B cell (primary cell): Measurements from ENCODE around the gene WDR53. TPM values are rescaled to one million over a fixed set of nuclear protein-coding genes. Genes with fewer than 3 reads are reported as not detected.

Experiments used
- ATAC-seq: fragments of 200-7000 bp; cut with Tn5 transposase; one replicate; pipeline ENCODE4 v1.10.0; 2021; ENCODE audit warnings: low read depth, mild to moderate bottlenecking, moderate number of reproducible peaks, moderate library complexity
- CTCF ChIA-PET: fragments of 350-600 bp; sonication (Branson Sonifier 250); formaldehyde crosslinking; loops from one replicate; lab custom pipeline; 2021; ENCODE audit warnings: antibody characterized with exemption, inconsistent platforms; lab: Charles Lee
- POLR2A ChIA-PET: fragments of 350-600 bp; sonication (Branson Sonifier 250); formaldehyde crosslinking; loops from one replicate; lab custom pipeline; 2021; ENCODE audit warnings: antibody characterized with exemption; lab: Charles Lee
- DNase-seq: peaks from one replicate; pipeline ENCODE4 v3.0.0; 2013
- H2AFZ ChIP-seq: 2 replicates; pipeline ENCODE4 v1.6.1; 2012; ENCODE audit warnings: mild to moderate bottlenecking, low read depth, low read length; ENCODE audit not compliant: insufficient read depth, poor library complexity, severe bottlenecking
- H3K27ac ChIP-seq, 2 donors: 1 replicate in 1 of 2; 2 replicates in 1 of 2; pipeline ENCODE4 v1.5.1; 2012 to 2013; ENCODE audit warnings: low read length in 2 of 2, mild to moderate bottlenecking in 2 of 2, moderate library complexity in 1 of 2
- H3K27me3 ChIP-seq, 4 experiments: fragments of 200-600 bp in 1 of 4; sonication (generic) in 1 of 4; replicated peaks in 1 of 4; 1 replicate in 2 of 4; 2 replicates in 2 of 4; pipeline versions ENCODE4 v1.6.1 to v1.7.0; 2013 to 2016; ENCODE audit warnings: low read length in 3 of 4, mild to moderate bottlenecking in 2 of 4, mixed read lengths in 1 of 4, moderate library complexity in 1 of 4; ENCODE audit not compliant: insufficient read depth in 4 of 4, control insufficient read depth in 3 of 4; ENCODE audit errors: control extremely low read depth in 1 of 4
- H3K36me3 ChIP-seq, 2 experiments: replicated peaks in 1 of 2; 1 replicate in 1 of 2; 2 replicates in 1 of 2; pipeline versions ENCODE4 v1.6.1 to v1.7.1; 2013; ENCODE audit warnings: low read length in 1 of 2; ENCODE audit not compliant: insufficient read depth in 2 of 2, control insufficient read depth in 1 of 2; ENCODE audit errors: control extremely low read depth in 1 of 2, extremely low read depth in 1 of 2
- H3K4me1 ChIP-seq, 2 donors: fragments of 200-600 bp in 1 of 2; sonication (generic) in 1 of 2; 1 replicate in 1 of 2; 2 replicates in 1 of 2; pipeline versions ENCODE4 v1.5.1 to v1.6.1; 2013 to 2017; ENCODE audit warnings: low read length in 2 of 2; ENCODE audit not compliant: control insufficient read depth in 2 of 2, insufficient read depth in 2 of 2
- H3K4me2 ChIP-seq: replicated peaks from 2 replicates; pipeline ENCODE3; 2012; ENCODE audit warnings: mild to moderate bottlenecking, low read depth, low read length; ENCODE audit not compliant: poor library complexity, severe bottlenecking
- H3K4me3 ChIP-seq, 5 experiments: fragments of 200-600 bp in 1 of 5; sonication (generic) in 1 of 5; 1 replicate in 3 of 5; 2 replicates in 2 of 5; pipeline versions ENCODE4 v1.5.1 to v1.7.0; 2011 to 2016; ENCODE audit warnings: low read length in 4 of 5, mild to moderate bottlenecking in 4 of 5, low read depth in 2 of 5, control low read depth in 1 of 5, moderate library complexity in 1 of 5; ENCODE audit not compliant: insufficient read depth in 1 of 5; ENCODE audit errors: control extremely low read depth in 1 of 5, extremely low read depth in 1 of 5
- H3K79me2 ChIP-seq: fragments of 200-600 bp; sonication (generic); one replicate; pipeline ENCODE4 v1.6.0; 2016; ENCODE audit warnings: low read length; ENCODE audit not compliant: control insufficient read depth, insufficient read depth
- H3K9ac ChIP-seq: fragments of 200-600 bp; sonication (generic); 2 replicates; pipeline ENCODE4 v1.6.1; 2017; ENCODE audit warnings: mild to moderate bottlenecking, low read length, moderate library complexity
- H3K9me3 ChIP-seq, 3 donors: one replicate each; pipeline versions ENCODE4 v1.6.1 to v1.7.1; 2013; ENCODE audit warnings: low read length in 2 of 3; ENCODE audit not compliant: control insufficient read depth in 2 of 3, insufficient read depth in 1 of 3; ENCODE audit errors: control extremely low read depth in 1 of 3
- H4K20me1 ChIP-seq: 2 replicates; pipeline ENCODE4 v1.6.0; 2012; ENCODE audit warnings: mild to moderate bottlenecking, low read length; ENCODE audit not compliant: insufficient read depth, control insufficient read depth, poor library complexity, severe bottlenecking
- H3K27ac Mint-ChIP-seq: one replicate; pipeline ENCODE4 v1.8.0; 2021; ENCODE audit warnings: mixed read lengths
- H3K27me3 Mint-ChIP-seq: one replicate; pipeline ENCODE4 v1.8.0; 2021; ENCODE audit warnings: mixed read lengths
- H3K4me1 Mint-ChIP-seq: one replicate; pipeline ENCODE4 v1.8.0; 2021; ENCODE audit warnings: mixed read lengths
- H3K4me3 Mint-ChIP-seq: one replicate; pipeline ENCODE4 v1.8.0; 2021; ENCODE audit warnings: mixed read lengths
- H3K9me3 Mint-ChIP-seq: one replicate; pipeline ENCODE4 v1.8.0; 2022; ENCODE audit warnings: mixed read lengths; ENCODE audit not compliant: insufficient read depth
- CTCF ChIP-seq: fragments of 200-600 bp; IDR thresholded peaks from one replicate; pipeline ENCODE4 v1.8.0; 2022; ENCODE audit warnings: antibody characterized with exemption, mild to moderate bottlenecking
- EZH2 ChIP-seq: IDR thresholded peaks from 2 replicates; pipeline ENCODE4 v1.6.1; 2012; ENCODE audit warnings: borderline replicate concordance, low read depth, mild to moderate bottlenecking, moderate library complexity, low read length; ENCODE audit not compliant: insufficient read depth, poor library complexity, severe bottlenecking
- WGBS: methylation state at CpG from one replicate; pipeline ENCODE4 v1.1.5; 2013; ENCODE audit warnings: missing lambda C conversion rate; ENCODE audit not compliant: insufficient coverage; 5-methylcytosine and 5-hydroxymethylcytosine counted together
- intact Hi-C: fragments of 100-400 bp; cut with micrococcal nuclease; formaldehyde crosslinking; loops from one replicate; pipeline ENCODE4 v1.10.0; 2022
- polyA plus RNA-seq: library from polyadenylated mRNA; depleted of rRNA; stranded (reverse); fragments of >200 nt; gene quantifications from 2 replicates; pipeline ENCODE4 v1.2.3, GENCODE V29; 2012
- total RNA-seq, 2 donors: library from RNA; stranded (reverse); fragments of 120-200 nt in 1 of 2; gene quantifications; 1 replicate in 1 of 2; 2 replicates in 1 of 2; pipeline versions ENCODE4 v1.2.3 to v1.2.4, GENCODE V29; 2013 to 2022

The WDR53 gene
- total and polyA plus RNA-seq, 2 donors (not counting 1 experiment from before 2014, with no cell fraction given), result 8.2 to 18.2 TPM

GRCh38 chr3:196596355-196596754 is 28.0 kb upstream of the WDR53 start:
- H2AFZ ChIP-seq, result no peak overlapping the region
- H3K27me3 ChIP-seq, result peaks cover 0 to 4% (median 2%) of the 10 kb centered on the region in 4 experiments
- no peak overlapping the region for H3K27ac ChIP-seq
- Mint-ChIP-seq H3K4me1 (peaks cover 9% of the 10 kb centered on the region), H3K9me3 (no peaks in the 10 kb centered on the region), H3K4me3 (no peak overlapping the region), H3K27me3 (peaks cover 16% of the 10 kb centered on the region), H3K27ac (no peak overlapping the region)
- no peaks in the 10 kb centered on the region for H3K36me3 ChIP-seq
- 67% methylated on average over 3 of the region's 5 CpGs for WGBS
- H4K20me1 ChIP-seq, result no peaks in the 10 kb centered on the region
- no peak overlapping the region for H3K4me2 ChIP-seq
- no peak overlapping the region for H3K9ac ChIP-seq
- no peak for DNase-seq
- ChIA-PET POLR2A (interaction anchor here (0.6 kb wide), 1 partner anchor 257 kb away, joined by 3 read pairs; no protein-coding TSS in a partner anchor), CTCF (interaction anchor here (0.6 to 1.1 kb wide), 2 partner anchors 110 to 115 kb away, joined by 3 read pairs; no protein-coding TSS in a partner anchor)
- H3K79me2 ChIP-seq, result no peaks in the 10 kb centered on the region
- H3K4me3 ChIP-seq, result no peak overlapping the region
- no peaks in the 10 kb centered on the region for H3K9me3 ChIP-seq
- peaks cover 0 to 3% of the 10 kb centered on the region in 2 donors for H3K4me1 ChIP-seq
- no peak for ATAC-seq
- intact Hi-C loops, result no loop called here
- no peak for TF ChIP-seq CTCF
- TF ChIP-seq EZH2, result no peak

- Mint-ChIP-seq H3K27ac (no peak overlapping the region), H3K4me1 (no peaks in the 10 kb centered on the region), H3K4me3 (no peak overlapping the region), H3K9me3 (no peaks in the 10 kb centered on the region), H3K27me3 (peaks cover 4% of the 10 kb centered on the region)
- Histone ChIP-seq H3K36me3 (peaks cover 0 to 5% of the 10 kb centered on the region in 2 experiments), H3K27ac (no peak overlapping the region), H3K9ac (no peak overlapping the region), H3K9me3 (no peaks in the 10 kb centered on the region), H2AFZ (no peak overlapping the region), H3K4me1 (no peaks in the 10 kb centered on the region), H3K27me3 (no peaks in the 10 kb centered on the region), H3K79me2 (no peaks in the 10 kb centered on the region), H3K4me2 (no peak overlapping the region), H4K20me1 (no peaks in the 10 kb centered on the region), H3K4me3 (no peak overlapping the region)
- CTCF ChIA-PET, result interaction anchor here (1.0 to 1.9 kb wide), 2 partner anchors 14 to 18 kb away, joined by 3 to 11 read pairs; no protein-coding TSS in a partner anchor
- no peak for ATAC-seq
- TF ChIP-seq EZH2 (no peak), CTCF (no peak)
- DNase-seq, result no peak
- intact Hi-C loops, result no loop called here
- POLR2A ChIA-PET, result no interaction called here
- 86% methylated on average over 4 of the region's 5 CpGs for WGBS
Measured at GRCh38 chr3:196590279-196590678, 21.9 kb upstream of the WDR53 start.
